ENCODE results near the gene GCK.

DNA sequence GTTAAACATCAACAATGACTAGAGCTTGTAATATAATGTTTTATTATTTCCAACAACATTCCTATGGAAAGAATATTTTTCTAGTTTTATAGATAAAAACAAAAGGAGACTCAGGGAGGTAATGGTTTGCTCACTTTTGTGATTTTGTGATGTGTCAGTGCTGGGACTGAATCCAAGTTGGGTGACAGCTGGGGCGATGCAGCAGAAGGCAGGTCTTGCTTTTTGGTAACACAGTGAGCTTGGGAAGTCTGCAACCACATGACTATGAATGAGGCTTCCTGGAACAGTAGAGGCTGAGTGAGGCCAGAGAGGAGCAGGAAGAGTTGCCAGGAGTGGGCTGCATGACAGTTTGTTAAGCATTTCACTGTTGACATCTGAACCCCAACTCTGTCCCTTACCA, 6.7 kb upstream of the GCK start:
- TF ChIP-seq, protein P1, sequence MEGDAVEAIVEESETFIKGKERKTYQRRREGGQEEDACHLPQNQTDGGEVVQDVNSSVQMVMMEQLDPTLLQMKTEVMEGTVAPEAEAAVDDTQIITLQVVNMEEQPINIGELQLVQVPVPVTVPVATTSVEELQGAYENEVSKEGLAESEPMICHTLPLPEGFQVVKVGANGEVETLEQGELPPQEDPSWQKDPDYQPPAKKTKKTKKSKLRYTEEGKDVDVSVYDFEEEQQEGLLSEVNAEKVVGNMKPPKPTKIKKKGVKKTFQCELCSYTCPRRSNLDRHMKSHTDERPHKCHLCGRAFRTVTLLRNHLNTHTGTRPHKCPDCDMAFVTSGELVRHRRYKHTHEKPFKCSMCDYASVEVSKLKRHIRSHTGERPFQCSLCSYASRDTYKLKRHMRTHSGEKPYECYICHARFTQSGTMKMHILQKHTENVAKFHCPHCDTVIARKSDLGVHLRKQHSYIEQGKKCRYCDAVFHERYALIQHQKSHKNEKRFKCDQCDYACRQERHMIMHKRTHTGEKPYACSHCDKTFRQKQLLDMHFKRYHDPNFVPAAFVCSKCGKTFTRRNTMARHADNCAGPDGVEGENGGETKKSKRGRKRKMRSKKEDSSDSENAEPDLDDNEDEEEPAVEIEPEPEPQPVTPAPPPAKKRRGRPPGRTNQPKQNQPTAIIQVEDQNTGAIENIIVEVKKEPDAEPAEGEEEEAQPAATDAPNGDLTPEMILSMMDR (IDR thresholded peaks at IDR 0.05; ENCODE audit: poor library complexity): no peak
- no peak for TF ChIP-seq EZH2 (IDR thresholded peaks at IDR 0.05; ENCODE audit: borderline replicate concordance)
